ENCODE data around the gene PCMTD2.
A peak's percentile ranks its signal among the peaks of the same experiment; 100 is the strongest.

Gene PCMTD2

GRCh38 chr20:64255361-64256281 is at the start of gene PCMTD2:
PCMTD2 (plus strand) TSS chr20:64255748; CDS start chr20:64259966, 4,218 bp downstream.
- peak; percentile 88 for DNase-seq

- DNase-seq = no peak
Observed at GRCh38 chr20:64206614-64207013, 48.9 kb upstream of the PCMTD2 start.

GRCh38 chr20:64207641-64208590 is 47.6 kb upstream of the PCMTD2 start:
- no peak for DNase-seq

- no peak for DNase-seq
Observed at GRCh38 chr20:64209148-64209547, 46.4 kb upstream of the PCMTD2 start.

GRCh38 chr20:64210656-64211369 is 44.7 kb upstream of the PCMTD2 start:
- DNase-seq = no peak

- DNase-seq = no peak
Observed at GRCh38 chr20:64211874-64212658, 43.5 kb upstream of the PCMTD2 start.

GRCh38 chr20:64212755-64213154 is 42.8 kb upstream of the PCMTD2 start:
- DNase-seq = no peak

GRCh38 chr20:64214113-64214512 is 41.4 kb upstream of the PCMTD2 start:
- DNase-seq = no peak

GRCh38 chr20:64214952-64215351 is 40.6 kb upstream of the PCMTD2 start:
- no peak for DNase-seq

- peak in 1 of 2 experiments; percentile 13 for DNase-seq
Observed at GRCh38 chr20:64216036-64216435, 39.5 kb upstream of the PCMTD2 start.

GRCh38 chr20:64216910-64217309 is 38.6 kb upstream of the PCMTD2 start:
- DNase-seq = no peak

GRCh38 chr20:64217539-64218221 is 37.9 kb upstream of the PCMTD2 start:
- no peak for DNase-seq

- no peak for DNase-seq
Observed at GRCh38 chr20:64219202-64219601, 36.3 kb upstream of the PCMTD2 start.

GRCh38 chr20:64219730-64220129 is 35.8 kb upstream of the PCMTD2 start:
- DNase-seq = no peak

GRCh38 chr20:64220420-64220819 is 35.1 kb upstream of the PCMTD2 start:
- DNase-seq = no peak

GRCh38 chr20:64220891-64221527 is 34.5 kb upstream of the PCMTD2 start:
- DNase-seq = no peak

- no peak for DNase-seq
Observed at GRCh38 chr20:64222291-64222735, 33.2 kb upstream of the PCMTD2 start.

- no peak for DNase-seq
Observed at GRCh38 chr20:64222851-64223525, 32.6 kb upstream of the PCMTD2 start.

- no peak for DNase-seq
Observed at GRCh38 chr20:64223526-64224067, 32.0 kb upstream of the PCMTD2 start.

Data from NCI-H2081 (cell line).